Loucy (cell line): ENCODE data around the gene GCFC2.

Experiments used
- H2AFZ ChIP-seq: fragments of 200-600 bp; sonication (generic); 2 replicates; pipeline ENCODE4 v1.6.0; 2016; ENCODE audit warnings: antibody characterized with exemption, mild to moderate bottlenecking, low read length, moderate library complexity
- H3F3A ChIP-seq: fragments of 200-600 bp; 2 replicates; pipeline ENCODE4 v1.6.0; 2016; ENCODE audit warnings: antibody characterized with exemption, low read depth, mild to moderate bottlenecking
- H3K27me3 ChIP-seq: fragments of 200-600 bp; sonication (generic); 2 replicates; pipeline ENCODE4 v1.6.1; 2014; ENCODE audit warnings: low read length, mild to moderate bottlenecking; ENCODE audit not compliant: insufficient read depth, poor library complexity, severe bottlenecking
- H3K36me3 ChIP-seq: fragments of 200-600 bp; sonication (generic); 2 replicates; pipeline ENCODE4 v1.6.1; 2016; ENCODE audit warnings: low read length; ENCODE audit not compliant: insufficient read depth
- H3K4me1 ChIP-seq: fragments of 200-600 bp; sonication (generic); 2 replicates; pipeline ENCODE4 v1.5.1; 2014; ENCODE audit warnings: low read length, mild to moderate bottlenecking; ENCODE audit not compliant: insufficient read depth, poor library complexity, severe bottlenecking
- H3K4me2 ChIP-seq: fragments of 200-600 bp; sonication (generic); 2 replicates; pipeline ENCODE4 v1.6.0; 2014; ENCODE audit warnings: antibody characterized with exemption, low read length, low read depth, mild to moderate bottlenecking; ENCODE audit not compliant: poor library complexity, severe bottlenecking
- H3K4me3 ChIP-seq: fragments of 200-600 bp; sonication (generic); 2 replicates; pipeline ENCODE4 v1.5.1; 2014; ENCODE audit warnings: low read length, mild to moderate bottlenecking, mixed read lengths; ENCODE audit not compliant: poor library complexity, severe bottlenecking
- H3K79me2 ChIP-seq: fragments of 200-600 bp; sonication (generic); 2 replicates; pipeline ENCODE4 v1.6.1; 2014; ENCODE audit warnings: low read length; ENCODE audit not compliant: insufficient read depth
- H3K9ac ChIP-seq: fragments of 200-600 bp; sonication (generic); 2 replicates; pipeline ENCODE4 v1.6.0; 2014; ENCODE audit warnings: mild to moderate bottlenecking, low read depth, low read length, moderate library complexity; ENCODE audit not compliant: poor library complexity, severe bottlenecking
- H3K9me2 ChIP-seq: fragments of 200-600 bp; sonication (generic); replicated peaks from 2 replicates; pipeline ENCODE4 v1.6.1; 2016; ENCODE audit warnings: low read depth, low read length, mixed read lengths
- H3K9me3 ChIP-seq: fragments of 200-600 bp; sonication (generic); 2 replicates; pipeline ENCODE4 v1.6.1; 2014; ENCODE audit warnings: mild to moderate bottlenecking, antibody characterized with exemption, low read length, low read depth; ENCODE audit not compliant: insufficient read depth
- H4K20me1 ChIP-seq: fragments of 200-600 bp; sonication (generic); 2 replicates; pipeline ENCODE4 v1.6.0; 2014; ENCODE audit warnings: antibody characterized with exemption, low read length, mild to moderate bottlenecking; ENCODE audit not compliant: insufficient read depth, poor library complexity, severe bottlenecking
- EZH2phosphoT487 ChIP-seq: fragments of 200-600 bp; IDR thresholded peaks from 2 replicates; pipeline ENCODE4 v1.6.1; 2018; ENCODE audit warnings: antibody characterized with exemption, mild to moderate bottlenecking, moderate library complexity, borderline replicate concordance
- TF ChIP-seq, protein P1 (sequence below): fragments of 200-600 bp; sonication (generic); conservative IDR thresholded peaks from 2 replicates; pipeline ENCODE4 v1.5.1; 2014; ENCODE audit warnings: mild to moderate bottlenecking, antibody characterized with exemption, low read length

The GCFC2 gene

DNA sequence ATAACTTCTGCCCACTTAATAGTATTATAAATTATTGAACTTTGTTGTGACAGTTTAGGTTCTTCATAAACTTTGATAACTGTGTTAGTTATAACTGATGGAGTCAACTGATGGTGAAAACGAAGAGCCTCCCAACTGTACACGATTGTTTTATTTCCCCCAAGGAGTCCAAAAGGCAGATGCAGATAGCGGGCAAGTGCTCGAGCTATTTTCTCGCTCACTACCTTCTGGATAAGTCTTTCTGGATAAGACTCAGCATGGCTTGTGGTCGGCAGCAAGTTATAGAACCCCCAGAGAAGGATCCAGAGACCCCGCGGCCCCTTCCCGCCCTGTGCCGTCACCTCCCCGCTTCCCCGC is 517 bp downstream of the GCFC2 start:
- Histone ChIP-seq H3K36me3 (no peaks in the 10 kb centered on the region), H3F3A (no peaks in the 10 kb centered on the region), H3K79me2 (peaks cover 10% of the 10 kb centered on the region; the same call in 1 of the 2 replicates), H3K4me1 (peaks cover 14% of the 10 kb centered on the region), H2AFZ (peak overlapping the region; percentile 70), H3K4me3 (peak overlapping the region; percentile 73), H3K9me3 (no peaks in the 10 kb centered on the region), H3K4me2 (peak overlapping the region; percentile 91), H4K20me1 (no peaks in the 10 kb centered on the region), H3K9me2 (no peaks in the 10 kb centered on the region), H3K9ac (peak overlapping the region; percentile 86), H3K27me3 (no peaks in the 10 kb centered on the region)
- TF ChIP-seq, protein P1, sequence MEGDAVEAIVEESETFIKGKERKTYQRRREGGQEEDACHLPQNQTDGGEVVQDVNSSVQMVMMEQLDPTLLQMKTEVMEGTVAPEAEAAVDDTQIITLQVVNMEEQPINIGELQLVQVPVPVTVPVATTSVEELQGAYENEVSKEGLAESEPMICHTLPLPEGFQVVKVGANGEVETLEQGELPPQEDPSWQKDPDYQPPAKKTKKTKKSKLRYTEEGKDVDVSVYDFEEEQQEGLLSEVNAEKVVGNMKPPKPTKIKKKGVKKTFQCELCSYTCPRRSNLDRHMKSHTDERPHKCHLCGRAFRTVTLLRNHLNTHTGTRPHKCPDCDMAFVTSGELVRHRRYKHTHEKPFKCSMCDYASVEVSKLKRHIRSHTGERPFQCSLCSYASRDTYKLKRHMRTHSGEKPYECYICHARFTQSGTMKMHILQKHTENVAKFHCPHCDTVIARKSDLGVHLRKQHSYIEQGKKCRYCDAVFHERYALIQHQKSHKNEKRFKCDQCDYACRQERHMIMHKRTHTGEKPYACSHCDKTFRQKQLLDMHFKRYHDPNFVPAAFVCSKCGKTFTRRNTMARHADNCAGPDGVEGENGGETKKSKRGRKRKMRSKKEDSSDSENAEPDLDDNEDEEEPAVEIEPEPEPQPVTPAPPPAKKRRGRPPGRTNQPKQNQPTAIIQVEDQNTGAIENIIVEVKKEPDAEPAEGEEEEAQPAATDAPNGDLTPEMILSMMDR: no peak
- no peak for TF ChIP-seq EZH2phosphoT487

DNA sequence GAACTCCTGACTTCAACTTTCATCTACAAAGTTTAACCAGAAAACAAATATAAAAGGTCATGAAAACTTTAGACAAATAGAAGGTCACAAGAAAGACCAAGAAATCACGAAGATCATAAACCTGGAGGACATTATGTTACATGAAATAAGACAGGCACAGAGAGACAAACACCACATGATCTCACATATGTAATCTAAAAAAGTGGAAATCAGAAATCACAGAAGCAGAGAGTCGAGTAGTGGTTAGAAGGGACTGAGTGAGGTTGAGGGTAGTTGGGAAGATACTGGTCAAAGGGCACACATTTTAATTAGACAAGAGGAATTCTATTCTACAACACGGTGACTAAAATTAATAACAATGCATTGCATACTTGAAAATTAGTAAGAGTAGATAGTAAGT is 1.4 kb downstream of the GCFC2 start:
- Histone ChIP-seq H3K4me2 (peak overlapping the region; percentile 91), H2AFZ (no peak overlapping the region), H3K4me1 (peaks cover 14% of the 10 kb centered on the region), H3F3A (no peaks in the 10 kb centered on the region), H3K79me2 (peaks cover 10% of the 10 kb centered on the region; the same call in 1 of the 2 replicates), H3K36me3 (no peaks in the 10 kb centered on the region), H3K27me3 (no peaks in the 10 kb centered on the region), H3K9ac (peak overlapping the region; percentile 86), H3K9me3 (no peaks in the 10 kb centered on the region), H3K9me2 (no peaks in the 10 kb centered on the region), H4K20me1 (no peaks in the 10 kb centered on the region), H3K4me3 (peak overlapping the region; percentile 73)
- TF ChIP-seq, protein P1: no peak
- TF ChIP-seq EZH2phosphoT487: no peak

DNA sequence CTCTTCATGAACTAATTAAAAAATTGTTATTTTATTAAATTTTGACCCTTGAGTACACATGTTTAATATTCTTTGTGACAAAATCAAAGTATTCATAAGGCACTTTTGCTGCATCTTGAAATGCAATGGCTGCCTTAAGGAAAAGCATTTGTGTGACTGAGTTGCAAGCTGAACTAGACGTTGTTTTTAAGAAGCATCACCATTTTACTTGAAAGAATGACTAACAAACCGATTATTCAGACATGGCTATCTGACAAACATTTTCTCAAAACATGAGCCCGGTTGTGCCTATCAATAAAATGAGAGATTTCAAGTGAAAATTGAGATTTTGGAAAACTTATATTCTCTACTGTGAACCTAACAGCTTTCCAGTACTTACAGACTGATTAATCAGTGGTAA is 2.8 kb downstream of the GCFC2 start:
- peaks cover 10% of the 10 kb centered on the region; the same call in 1 of the 2 replicates for H3K79me2 ChIP-seq
- H3K4me3 ChIP-seq: no peak overlapping the region

DNA sequence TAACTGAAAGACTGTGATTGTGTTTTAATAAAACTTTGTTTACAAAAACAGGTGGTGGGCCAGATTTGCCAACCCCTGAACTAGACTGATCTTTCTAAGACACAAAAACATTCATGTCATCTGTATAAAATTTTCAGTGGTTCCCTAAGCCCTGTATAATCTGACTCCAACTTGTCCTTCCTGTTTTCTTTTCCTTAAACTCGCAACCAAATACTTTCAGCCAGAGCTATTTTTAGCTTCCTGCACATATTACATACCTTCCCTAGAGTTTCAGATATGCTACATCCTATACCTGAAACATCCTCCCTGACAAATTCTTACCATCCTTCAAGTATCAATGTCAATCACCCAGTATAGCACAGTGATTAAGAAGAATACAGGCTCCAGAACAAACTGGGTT is 4.8 kb downstream of the GCFC2 start:
- H3K36me3 ChIP-seq: no peaks in the 10 kb centered on the region
- no peaks in the 10 kb centered on the region for H4K20me1 ChIP-seq
- H2AFZ ChIP-seq: no peak overlapping the region
- H3K79me2 ChIP-seq: peaks cover 10% of the 10 kb centered on the region; the same call in 1 of the 2 replicates
- no peak overlapping the region for H3K4me3 ChIP-seq
- peaks cover 14% of the 10 kb centered on the region for H3K4me1 ChIP-seq
- no peak overlapping the region for H3K9ac ChIP-seq
- no peaks in the 10 kb centered on the region for H3K27me3 ChIP-seq
- H3K9me3 ChIP-seq: no peaks in the 10 kb centered on the region
- H3F3A ChIP-seq: no peaks in the 10 kb centered on the region
- no peak for TF ChIP-seq EZH2phosphoT487
- TF ChIP-seq, protein P1: no peak
- H3K4me2 ChIP-seq: peak overlapping the region; percentile 2
- no peaks in the 10 kb centered on the region for H3K9me2 ChIP-seq

More for the DNA sequence above, 2.8 kb downstream of the GCFC2 start:
- H2AFZ ChIP-seq: no peak overlapping the region
- H3K4me2 ChIP-seq: peak overlapping the region; percentile 91
- H3K27me3 ChIP-seq: no peaks in the 10 kb centered on the region
- no peaks in the 10 kb centered on the region for H3F3A ChIP-seq
- H3K9ac ChIP-seq: no peak overlapping the region
- H3K36me3 ChIP-seq: no peaks in the 10 kb centered on the region
- H3K9me3 ChIP-seq: no peaks in the 10 kb centered on the region
- peaks cover 14% of the 10 kb centered on the region for H3K4me1 ChIP-seq
- H3K9me2 ChIP-seq: no peaks in the 10 kb centered on the region
- H4K20me1 ChIP-seq: no peaks in the 10 kb centered on the region
- TF ChIP-seq EZH2phosphoT487: no peak
